ENCODE measurements around the gene RAD51B. TPM values are rescaled to one million over a fixed set of nuclear protein-coding genes. Genes with fewer than 3 reads are reported as not detected.

Gene RAD51B
- total RNA-seq, 2 donors from 2014 or later = 42.6 to 50.0 TPM

- Mint-ChIP-seq H3K36me3 (ENCODE audit: insufficient read depth in 2 of 2) (peaks cover 0 to 2% of the 10 kb centered on the region in 2 donors), H3K4me3 (no peak overlapping the region), H3K9me3 (no peaks in the 10 kb centered on the region), H3K27me3 (ENCODE audit: low read depth) (no peaks in the 10 kb centered on the region), H3K4me1 (ENCODE audit: low read depth) (no peaks in the 10 kb centered on the region), H3K27ac (no peak overlapping the region)
- ATAC-seq (replicated peaks in 1 of 2) = no peak
- no peak for DNase-seq
These were observed 175.0 kb downstream of the RAD51B start for GRCh38 chr14:67994531-67994930.

- Mint-ChIP-seq H3K27me3 (ENCODE audit: low read depth) (no peaks in the 10 kb centered on the region), H3K9me3 (no peaks in the 10 kb centered on the region), H3K27ac (no peak overlapping the region), H3K4me1 (ENCODE audit: low read depth) (no peaks in the 10 kb centered on the region), H3K4me3 (no peak overlapping the region), H3K36me3 (ENCODE audit: insufficient read depth in 2 of 2) (peaks cover 0 to 2% of the 10 kb centered on the region in 2 donors)
- no peak for ATAC-seq (replicated peaks in 1 of 2)
- no peak for DNase-seq
These were observed 176.7 kb downstream of the RAD51B start for GRCh38 chr14:67996235-67996634.

- no peak overlapping the region for H3K27ac Mint-ChIP-seq
- H3K36me3 Mint-ChIP-seq (ENCODE audit: insufficient read depth in 2 of 2) = peaks cover 0 to 3% of the 10 kb centered on the region in 2 donors
- no peak for DNase-seq
- peaks cover 0 to 3% of the 10 kb centered on the region in 2 donors for H3K9me3 Mint-ChIP-seq
- H3K4me3 Mint-ChIP-seq = no peak overlapping the region
- H3K27me3 Mint-ChIP-seq (ENCODE audit: low read depth) = no peaks in the 10 kb centered on the region
- ATAC-seq (replicated peaks in 1 of 2) = no peak
- no peaks in the 10 kb centered on the region for H3K4me1 Mint-ChIP-seq (ENCODE audit: low read depth)
These were observed 179.3 kb downstream of the RAD51B start for GRCh38 chr14:67998834-67999233.

- no peak overlapping the region for H3K27ac Mint-ChIP-seq
These were observed 179.7 kb downstream of the RAD51B start for GRCh38 chr14:67999290-67999689.

GRCh38 chr14:67999705-68000384 is 180.3 kb downstream of the RAD51B start:
- no peak for ATAC-seq (replicated peaks in 1 of 2)
- no peaks in the 10 kb centered on the region for H3K4me1 Mint-ChIP-seq (ENCODE audit: low read depth)

More at GRCh38 chr14:67999290-67999689, 179.7 kb downstream of the RAD51B start:
- no peak for DNase-seq
- peaks cover 0 to 3% of the 10 kb centered on the region in 2 donors for H3K36me3 Mint-ChIP-seq (ENCODE audit: insufficient read depth in 2 of 2)
- ATAC-seq (replicated peaks in 1 of 2) = no peak
- H3K4me3 Mint-ChIP-seq = no peak overlapping the region
- no peaks in the 10 kb centered on the region for H3K4me1 Mint-ChIP-seq (ENCODE audit: low read depth)
- H3K27me3 Mint-ChIP-seq (ENCODE audit: low read depth) = no peaks in the 10 kb centered on the region
- H3K9me3 Mint-ChIP-seq = peaks cover 0 to 3% of the 10 kb centered on the region in 2 donors

GRCh38 chr14:68000511-68000910 is 180.9 kb downstream of the RAD51B start:
- H3K27me3 Mint-ChIP-seq (ENCODE audit: low read depth) = no peaks in the 10 kb centered on the region
- DNase-seq (no peak), ATAC-seq (replicated peaks in 1 of 2) (no peak)
- no peaks in the 10 kb centered on the region for H3K4me1 Mint-ChIP-seq (ENCODE audit: low read depth)
- H3K36me3 Mint-ChIP-seq (ENCODE audit: insufficient read depth in 2 of 2) = peaks cover 0 to 2% of the 10 kb centered on the region in 2 donors
- H3K27ac Mint-ChIP-seq = no peak overlapping the region
- H3K4me3 Mint-ChIP-seq = no peak overlapping the region
- H3K9me3 Mint-ChIP-seq = peaks cover 0 to 3% of the 10 kb centered on the region in 2 donors

More at GRCh38 chr14:67999705-68000384, 180.3 kb downstream of the RAD51B start:
- no peak for DNase-seq
- no peaks in the 10 kb centered on the region for H3K27me3 Mint-ChIP-seq (ENCODE audit: low read depth)
- H3K36me3 Mint-ChIP-seq (ENCODE audit: insufficient read depth in 2 of 2) = peaks cover 0 to 3% of the 10 kb centered on the region in 2 donors
- peaks cover 0 to 3% of the 10 kb centered on the region in 2 donors for H3K9me3 Mint-ChIP-seq
- H3K4me3 Mint-ChIP-seq = no peak overlapping the region
- no peak overlapping the region for H3K27ac Mint-ChIP-seq

GRCh38 chr14:68008491-68008890 is 188.9 kb downstream of the RAD51B start:
- H3K9me3 Mint-ChIP-seq = no peaks in the 10 kb centered on the region
- no peak overlapping the region for H3K4me3 Mint-ChIP-seq
- no peak for DNase-seq
- H3K27ac Mint-ChIP-seq = no peak overlapping the region
- H3K27me3 Mint-ChIP-seq (ENCODE audit: low read depth) = no peaks in the 10 kb centered on the region
- no peak for ATAC-seq (replicated peaks in 1 of 2)
- no peaks in the 10 kb centered on the region for H3K4me1 Mint-ChIP-seq (ENCODE audit: low read depth)
- no peaks in the 10 kb centered on the region for H3K36me3 Mint-ChIP-seq (ENCODE audit: insufficient read depth in 2 of 2)

- no peak overlapping the region for H3K27ac Mint-ChIP-seq
- peaks cover 0 to 3% of the 10 kb centered on the region in 2 donors for H3K9me3 Mint-ChIP-seq
- no peak overlapping the region for H3K4me3 Mint-ChIP-seq
- no peaks in the 10 kb centered on the region for H3K36me3 Mint-ChIP-seq (ENCODE audit: insufficient read depth in 2 of 2)
- ATAC-seq (replicated peaks in 1 of 2) (no peak), DNase-seq (no peak)
- H3K27me3 Mint-ChIP-seq (ENCODE audit: low read depth) = no peaks in the 10 kb centered on the region
- H3K4me1 Mint-ChIP-seq (ENCODE audit: low read depth) = no peaks in the 10 kb centered on the region
These were observed 191.9 kb downstream of the RAD51B start for GRCh38 chr14:68011406-68012028.

- Mint-ChIP-seq H3K36me3 (ENCODE audit: insufficient read depth in 2 of 2) (no peaks in the 10 kb centered on the region), H3K9me3 (peaks cover 0 to 3% of the 10 kb centered on the region in 2 donors), H3K4me3 (no peak overlapping the region), H3K27me3 (ENCODE audit: low read depth) (no peaks in the 10 kb centered on the region), H3K4me1 (ENCODE audit: low read depth) (no peaks in the 10 kb centered on the region), H3K27ac (no peak overlapping the region)
- DNase-seq (no peak), ATAC-seq (replicated peaks in 1 of 2) (no peak)
These were observed 193.3 kb downstream of the RAD51B start for GRCh38 chr14:68012871-68013270.

- peaks cover 0 to 3% of the 10 kb centered on the region in 2 donors for H3K9me3 Mint-ChIP-seq
- H3K27ac Mint-ChIP-seq = no peak overlapping the region
- H3K27me3 Mint-ChIP-seq (ENCODE audit: low read depth) = no peaks in the 10 kb centered on the region
- no peaks in the 10 kb centered on the region for H3K4me1 Mint-ChIP-seq (ENCODE audit: low read depth)
- H3K4me3 Mint-ChIP-seq = no peak overlapping the region
- DNase-seq (no peak), ATAC-seq (replicated peaks in 1 of 2) (no peak)
- no peaks in the 10 kb centered on the region for H3K36me3 Mint-ChIP-seq (ENCODE audit: insufficient read depth in 2 of 2)
These were observed 193.7 kb downstream of the RAD51B start for GRCh38 chr14:68013326-68013725.

GRCh38 chr14:68014771-68015170 is 195.2 kb downstream of the RAD51B start:
- Mint-ChIP-seq H3K27ac (no peak overlapping the region), H3K27me3 (ENCODE audit: low read depth) (no peaks in the 10 kb centered on the region), H3K36me3 (ENCODE audit: insufficient read depth in 2 of 2) (no peaks in the 10 kb centered on the region), H3K4me1 (ENCODE audit: low read depth) (no peaks in the 10 kb centered on the region), H3K4me3 (no peak overlapping the region), H3K9me3 (peaks cover 0 to 3% of the 10 kb centered on the region in 2 donors)
- ATAC-seq (replicated peaks in 1 of 2) (no peak), DNase-seq (no peak)

GRCh38 chr14:68015356-68016254 is 196.0 kb downstream of the RAD51B start:
- H3K4me1 Mint-ChIP-seq (ENCODE audit: low read depth) = no peaks in the 10 kb centered on the region
- H3K4me3 Mint-ChIP-seq = no peak overlapping the region
- H3K27ac Mint-ChIP-seq = no peak overlapping the region
- H3K9me3 Mint-ChIP-seq = peaks cover 0 to 3% of the 10 kb centered on the region in 2 donors
- ATAC-seq (replicated peaks in 1 of 2) (no peak), DNase-seq (no peak)
- no peaks in the 10 kb centered on the region for H3K36me3 Mint-ChIP-seq (ENCODE audit: insufficient read depth in 2 of 2)
- H3K27me3 Mint-ChIP-seq (ENCODE audit: low read depth) = no peaks in the 10 kb centered on the region
